ENCODE data around the gene PIGQ. TPM values are rescaled to one million over a fixed set of nuclear protein-coding genes. Genes with fewer than 3 reads are reported as not detected.

Gene PIGQ
- total RNA-seq, 2 donors from 2014 or later, result 76.5 to 83.1 TPM

GRCh38 chr16:582614-583331 lies 13.0 kb downstream of the PIGQ start:
- WGBS, 2 donors, result 33 to 35% methylated on average over 6 to 19 of the region's 21 CpGs
- ATAC-seq (peak; percentile 69), DNase-seq (peak; percentile 88 to 97 (median 94))
- H3K4me1 ChIP-seq, result peaks cover 82% of the 10 kb centered on the region
- no peaks in the 10 kb centered on the region for H3K9me3 ChIP-seq
- TF ChIP-seq CTCF (IDR thresholded peaks at IDR 0.05), result peak in 5 of 7 experiments; percentile 23 to 64 (median 56)
- TF ChIP-seq POLR2A (IDR thresholded peaks at IDR 0.05), result peak; percentile 42 to 69 (median 58)
- H3K27ac ChIP-seq, result peak overlapping the region; percentile 74 to 90 (median 86)
- no peaks in the 10 kb centered on the region for H3K36me3 ChIP-seq (replicated peaks in 1 of 2; ENCODE audit: insufficient read depth in 1 of 2, low read depth in 2 of 2)
- no peaks in the 10 kb centered on the region for H3K27me3 ChIP-seq
- intact Hi-C loops (cut with DNase I), result no loop called here
- H3K4me3 ChIP-seq, result no peak overlapping the region

GRCh38 chr16:583470-583814 lies 13.7 kb downstream of the PIGQ start:
- Histone ChIP-seq H3K9me3 (no peaks in the 10 kb centered on the region), H3K27me3 (no peaks in the 10 kb centered on the region), H3K4me1 (peaks cover 88% of the 10 kb centered on the region), H3K36me3 (replicated peaks in 1 of 2; ENCODE audit: insufficient read depth in 1 of 2, low read depth in 2 of 2) (no peaks in the 10 kb centered on the region), H3K4me3 (no peak overlapping the region), H3K27ac (peak overlapping the region; percentile 74 to 90 (median 86))
- intact Hi-C loops (cut with DNase I), result no loop called here
- DNase-seq (peak in 1 of 4 donors; percentile 27), ATAC-seq (no peak)
- TF ChIP-seq POLR2A (IDR thresholded peaks at IDR 0.05) (no peak), CTCF (IDR thresholded peaks at IDR 0.05) (no peak)
- 53 to 67% methylated on average over 4 to 15 of the region's 16 CpGs for WGBS, 2 donors

GRCh38 chr16:583815-584591 lies 14.2 kb downstream of the PIGQ start:
- peak overlapping the region; percentile 74 to 90 (median 86) for H3K27ac ChIP-seq
- 52 to 76% methylated on average over 6 to 38 of the region's 38 CpGs for WGBS, 2 donors
- no peaks in the 10 kb centered on the region for H3K9me3 ChIP-seq
- intact Hi-C loops (cut with DNase I), result no loop called here
- DNase-seq (peak in 2 of 4 donors; percentile 43 to 54), ATAC-seq (no peak)
- H3K36me3 ChIP-seq (replicated peaks in 1 of 2; ENCODE audit: insufficient read depth in 1 of 2, low read depth in 2 of 2), result no peaks in the 10 kb centered on the region
- H3K27me3 ChIP-seq, result no peaks in the 10 kb centered on the region
- peaks cover 88% of the 10 kb centered on the region for H3K4me1 ChIP-seq
- no peak for TF ChIP-seq CTCF (IDR thresholded peaks at IDR 0.05)
- TF ChIP-seq POLR2A (IDR thresholded peaks at IDR 0.05), result no peak
- H3K4me3 ChIP-seq, result no peak overlapping the region

- DNase-seq, result peak; percentile 63 to 80 (median 73)
- ATAC-seq, result no peak
- H3K4me1 ChIP-seq, result peaks cover 75% of the 10 kb centered on the region
- H3K36me3 ChIP-seq (replicated peaks in 1 of 2; ENCODE audit: insufficient read depth in 1 of 2, low read depth in 2 of 2), result no peaks in the 10 kb centered on the region
- 7 to 9% methylated on average over 4 to 9 of the region's 10 CpGs for WGBS, 2 donors
- no peak overlapping the region for H3K4me3 ChIP-seq
- H3K27ac ChIP-seq, result no peak overlapping the region
- TF ChIP-seq CTCF (IDR thresholded peaks at IDR 0.05) (peak in 4 of 7 experiments; percentile 39 to 46 (median 43)), POLR2A (IDR thresholded peaks at IDR 0.05) (no peak)
- H3K9me3 ChIP-seq, result no peaks in the 10 kb centered on the region
- intact Hi-C loops (cut with DNase I), result no loop called here
- no peaks in the 10 kb centered on the region for H3K27me3 ChIP-seq
Observed at GRCh38 chr16:585351-585750, 15.6 kb downstream of the PIGQ start.
